ENCODE results near the gene AP4B1.

Gene AP4B1

DNA sequence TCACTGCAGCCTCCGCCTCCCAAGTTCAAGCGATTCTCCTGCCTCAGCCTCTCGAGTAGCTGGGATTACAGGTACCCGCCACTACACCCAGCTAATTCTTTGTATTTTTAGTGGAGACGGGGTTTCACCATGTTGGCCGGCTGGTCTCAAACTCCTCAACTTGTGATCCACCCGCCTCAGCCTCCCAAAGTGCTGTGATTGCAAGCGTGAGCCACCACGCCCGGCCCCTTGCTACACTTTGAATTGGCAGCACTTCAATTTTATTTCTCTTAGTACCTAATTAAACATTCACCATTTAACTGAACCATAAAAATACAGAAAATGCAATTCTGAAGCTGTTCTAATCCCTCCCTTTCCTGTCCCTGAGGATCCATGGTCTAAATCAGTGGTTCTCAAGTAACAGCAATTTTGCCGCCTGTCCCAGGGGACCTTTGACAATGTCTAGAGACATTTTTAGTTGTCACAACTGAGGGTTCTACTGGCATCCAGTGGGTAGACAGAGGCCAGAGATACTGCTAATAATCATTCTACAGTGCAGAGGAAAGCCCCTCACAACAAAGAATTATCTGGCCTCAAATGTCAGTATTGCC is 12.9 kb downstream of the AP4B1 start:
- DNase-seq = no peak

DNA sequence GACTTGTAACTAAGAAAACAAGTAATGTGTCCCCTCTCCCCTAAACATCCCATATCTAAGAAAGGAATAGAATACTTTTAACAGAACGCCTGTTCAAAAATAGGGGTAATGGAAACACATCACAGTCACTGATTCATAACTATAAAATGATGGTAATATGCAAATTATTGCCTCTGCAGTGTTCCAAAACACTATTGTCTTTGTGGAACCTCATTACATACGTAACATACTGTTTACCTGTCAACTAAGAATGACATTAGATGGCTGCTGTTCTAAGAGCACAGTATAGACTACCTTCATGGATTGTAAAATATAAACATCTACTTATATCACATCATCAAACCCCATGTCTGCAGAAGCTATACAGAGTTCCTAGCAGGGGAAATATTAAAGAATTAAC is 13.8 kb downstream of the AP4B1 start:
- DNase-seq = no peak

DNA sequence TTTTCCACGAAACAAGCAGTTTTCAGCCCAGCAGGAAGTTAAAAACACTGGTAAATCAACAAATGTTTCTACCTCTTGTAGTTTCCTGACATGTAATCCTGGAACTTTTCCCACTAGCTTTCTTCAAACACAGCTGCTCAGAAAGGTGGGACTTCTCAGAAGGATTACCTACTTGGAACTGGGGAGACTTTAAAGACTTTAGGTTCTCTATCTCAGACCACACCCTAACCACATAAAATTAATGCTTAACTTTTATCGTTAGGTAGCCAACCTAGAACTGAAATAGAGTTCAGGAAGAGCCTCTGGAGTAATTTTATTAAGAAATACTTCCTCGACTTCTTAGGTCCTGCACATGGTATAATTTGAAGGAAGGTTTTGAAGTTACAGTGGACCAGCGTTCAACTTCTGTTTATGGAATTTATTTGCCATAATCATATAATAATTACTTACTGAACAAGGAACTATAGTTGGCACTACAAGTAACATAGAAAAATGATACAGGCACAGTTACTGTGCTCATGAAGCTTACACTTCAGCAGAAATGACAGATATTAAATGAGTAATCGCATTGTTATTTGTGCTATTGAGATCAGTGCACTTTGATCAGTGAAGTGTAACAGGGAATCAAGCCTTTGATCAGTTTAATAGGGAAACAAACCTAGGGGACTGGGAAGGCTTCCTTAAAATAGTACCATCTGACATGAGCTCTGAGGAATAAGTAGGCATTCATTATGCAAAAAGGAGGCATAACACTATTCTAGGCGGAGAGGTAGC is 17.0 kb downstream of the AP4B1 start, which contains the start of gene BCL2L15:
Gene BCL2L15, minus strand, starts transcription at position 180 of the 774 bp plus-strand sequence. CDS start 206 bp downstream, outside the sequence.
- DNase-seq = no peak

DNA sequence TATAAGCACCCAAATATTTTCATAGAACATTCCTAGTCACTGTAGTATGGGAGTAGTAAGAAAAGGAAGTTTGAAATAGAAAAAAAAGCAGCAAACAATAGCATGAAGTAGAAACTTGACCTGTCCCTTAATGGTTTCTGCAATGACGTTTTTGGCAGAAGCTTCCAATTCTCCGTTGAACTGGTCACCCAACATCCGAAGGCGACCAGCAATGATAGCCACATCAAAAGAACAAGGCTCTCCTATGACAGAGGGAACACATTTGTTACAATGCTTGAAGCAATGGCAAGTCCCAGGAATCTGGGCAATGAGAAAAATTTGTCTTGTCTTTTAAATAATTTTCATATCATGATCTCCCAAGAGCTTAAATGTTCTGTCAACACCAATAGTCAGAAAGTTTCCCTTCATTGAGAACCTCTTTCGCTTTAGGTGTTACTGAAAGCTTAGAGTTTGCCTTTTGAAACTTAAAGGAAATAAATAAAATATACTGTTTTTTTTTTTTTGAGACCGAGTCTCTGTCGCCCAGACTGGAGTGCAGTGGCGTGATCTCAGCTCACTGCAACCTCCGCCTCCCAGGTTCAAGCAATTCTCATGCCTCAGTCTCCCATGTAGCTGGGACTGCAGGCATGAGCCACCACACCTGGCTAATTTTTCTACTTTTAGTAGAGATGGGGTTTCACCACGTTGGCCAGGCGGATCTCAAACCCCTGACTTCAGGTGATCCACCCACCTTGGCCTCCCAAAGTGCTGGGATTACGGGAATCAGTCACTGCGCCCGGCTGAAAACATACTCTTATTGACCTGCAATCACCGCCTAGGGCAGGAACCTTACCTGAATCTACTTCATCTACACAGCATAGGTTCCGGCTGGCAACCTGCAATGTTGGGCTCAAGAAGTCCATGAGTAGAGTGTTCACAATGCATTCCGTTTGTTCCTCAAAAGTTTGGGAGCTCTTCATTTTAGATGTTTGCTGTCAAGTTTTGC is 17.9 kb downstream of the AP4B1 start:
- DNase-seq = no peak

DNA sequence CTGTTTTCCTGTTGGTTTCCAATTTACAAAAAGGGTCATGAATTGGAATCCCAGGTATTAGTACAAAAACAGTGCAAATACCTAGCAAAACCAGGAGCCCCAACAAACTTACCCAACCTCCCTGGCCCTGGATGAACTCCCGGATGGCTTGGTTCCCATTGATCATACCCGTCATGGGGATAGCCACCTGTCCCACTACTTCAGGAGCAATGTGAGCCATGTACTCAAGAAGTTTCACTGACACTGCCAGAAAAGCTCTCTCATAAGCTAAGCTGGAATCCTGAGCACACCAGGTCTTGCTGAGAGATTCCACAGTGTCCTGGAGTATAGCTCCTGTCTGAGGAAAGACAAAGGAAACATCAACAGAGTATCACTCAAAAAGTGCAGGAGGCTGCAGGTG is 22.9 kb downstream of the AP4B1 start:
- no peak for DNase-seq

DNA sequence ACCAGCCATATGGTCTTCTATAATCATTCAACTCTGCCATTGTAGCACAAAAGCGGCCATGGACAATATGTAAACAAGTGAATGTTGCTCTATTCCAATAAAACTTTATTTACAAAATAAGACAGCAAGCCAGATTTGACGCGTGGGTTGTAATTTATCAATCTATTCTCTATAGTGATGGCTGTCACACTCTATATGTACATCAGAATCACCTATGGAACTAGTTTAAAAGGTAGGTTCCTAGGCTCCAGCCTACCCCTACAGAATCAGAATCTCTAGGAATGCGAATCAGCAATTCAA is 24.9 kb downstream of the AP4B1 start:
- no peak for DNase-seq

DNA sequence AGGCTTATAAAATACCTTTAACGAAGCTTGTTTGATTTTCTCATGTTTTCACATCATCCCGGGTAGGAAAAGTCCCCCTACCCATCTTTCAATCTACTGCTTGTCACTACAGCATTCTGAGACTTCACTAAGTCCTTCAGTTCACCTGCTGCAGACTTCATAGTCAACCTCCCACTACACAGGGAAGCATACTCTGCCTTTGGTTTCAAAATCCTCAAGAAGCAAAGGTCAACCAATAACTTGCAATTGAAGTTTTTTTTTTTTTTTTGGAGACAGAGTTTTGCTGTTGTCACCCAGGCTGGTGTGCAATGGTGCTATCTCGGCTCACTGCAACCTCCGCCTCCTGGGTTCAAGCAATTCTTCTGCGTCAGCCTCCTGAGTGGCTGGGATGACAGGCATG is 28.4 kb downstream of the AP4B1 start:
- DNase-seq = no peak

DNA sequence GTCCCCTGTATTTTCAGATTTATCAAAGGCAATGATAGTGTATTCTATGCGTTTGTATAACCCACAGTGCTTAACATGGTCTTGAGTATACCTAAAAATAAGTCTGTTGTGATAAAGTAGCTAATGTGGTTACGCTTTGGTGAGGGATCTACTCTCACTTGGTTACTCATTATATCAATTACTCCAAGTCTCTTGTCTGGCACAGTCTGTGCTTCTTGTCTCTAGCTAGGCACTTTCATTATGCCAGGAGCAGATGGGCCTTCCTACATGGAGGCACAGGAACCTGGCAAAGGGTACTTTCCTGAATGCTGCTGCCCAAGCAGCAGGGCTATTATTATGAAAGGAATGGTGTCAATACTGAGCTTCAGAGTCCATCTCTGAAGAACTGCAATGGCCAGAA is 28.9 kb downstream of the AP4B1 start:
- DNase-seq = no peak

DNA sequence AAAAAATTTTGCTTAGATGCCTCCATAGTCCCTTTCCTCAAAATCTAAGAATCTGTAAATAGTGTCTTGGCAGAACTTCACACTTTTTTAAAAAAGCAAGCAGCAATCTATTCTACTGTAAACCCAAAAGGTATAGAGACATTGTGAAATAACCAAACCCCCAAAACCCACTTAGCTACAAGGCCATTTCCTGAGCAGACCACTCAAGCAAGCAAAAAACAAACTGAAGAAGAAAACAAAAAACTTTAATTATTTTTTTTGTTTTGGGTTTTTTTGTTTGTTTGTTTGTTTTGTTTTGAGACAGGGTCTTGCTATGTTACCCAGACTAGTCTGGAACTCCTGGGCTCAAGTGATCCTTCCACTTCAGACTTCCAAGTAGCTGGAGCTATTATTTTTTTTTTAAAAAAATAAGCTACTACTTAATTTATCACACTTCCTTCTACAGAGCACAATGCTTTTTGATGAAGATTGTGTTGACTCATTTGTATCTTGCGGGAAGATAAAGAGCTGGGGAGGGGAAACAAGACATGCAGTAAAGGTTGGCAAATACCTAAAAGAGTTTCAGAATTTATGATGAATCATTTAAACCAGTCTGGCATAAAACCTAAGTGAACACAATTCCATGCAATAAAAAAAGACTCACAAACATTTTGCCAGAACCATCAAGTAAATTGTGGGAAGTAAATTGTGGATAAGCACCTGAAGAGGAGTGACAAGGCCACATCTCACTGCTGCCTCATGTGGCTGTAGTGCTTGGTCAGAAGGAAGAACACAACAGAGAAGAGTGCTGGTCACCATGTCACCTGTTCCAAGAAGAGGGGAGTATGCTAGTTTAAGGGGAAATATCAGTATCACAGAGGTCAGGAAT is 30.4 kb downstream of the AP4B1 start:
- DNase-seq = no peak

DNA sequence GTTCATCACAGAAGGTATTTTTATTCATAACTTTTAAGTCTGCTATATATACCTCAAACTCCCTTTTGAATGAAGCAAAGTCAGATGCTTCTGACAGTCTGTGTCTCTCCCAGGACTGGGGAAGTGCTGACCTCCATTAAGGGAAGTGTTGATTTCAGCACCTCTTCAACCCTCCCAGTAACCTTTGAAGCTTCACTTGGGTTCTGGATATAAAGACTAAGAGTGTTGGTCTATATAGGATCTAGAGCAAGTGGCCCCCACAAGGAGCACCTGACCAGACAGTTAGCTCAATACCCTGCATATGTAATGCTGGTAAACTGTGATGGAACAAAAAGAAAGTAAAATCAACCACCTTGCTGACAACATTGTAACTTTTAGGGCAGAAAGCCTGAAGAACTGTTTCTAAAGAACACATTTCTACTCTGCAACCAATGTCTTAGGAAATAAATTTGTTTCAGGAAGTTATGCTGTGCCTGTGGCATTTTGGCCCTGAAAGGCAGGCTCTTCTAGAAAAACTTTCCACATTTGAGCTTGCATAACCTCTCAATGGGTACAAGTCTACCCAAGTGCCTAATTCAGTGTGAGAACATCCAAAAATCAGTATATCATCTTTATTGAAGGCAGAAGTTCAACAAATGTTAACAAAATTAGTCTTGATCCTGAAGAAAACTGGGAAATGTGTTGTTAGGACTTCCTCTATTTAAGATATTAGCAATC is 32.2 kb downstream of the AP4B1 start:
- no peak for DNase-seq

DNA sequence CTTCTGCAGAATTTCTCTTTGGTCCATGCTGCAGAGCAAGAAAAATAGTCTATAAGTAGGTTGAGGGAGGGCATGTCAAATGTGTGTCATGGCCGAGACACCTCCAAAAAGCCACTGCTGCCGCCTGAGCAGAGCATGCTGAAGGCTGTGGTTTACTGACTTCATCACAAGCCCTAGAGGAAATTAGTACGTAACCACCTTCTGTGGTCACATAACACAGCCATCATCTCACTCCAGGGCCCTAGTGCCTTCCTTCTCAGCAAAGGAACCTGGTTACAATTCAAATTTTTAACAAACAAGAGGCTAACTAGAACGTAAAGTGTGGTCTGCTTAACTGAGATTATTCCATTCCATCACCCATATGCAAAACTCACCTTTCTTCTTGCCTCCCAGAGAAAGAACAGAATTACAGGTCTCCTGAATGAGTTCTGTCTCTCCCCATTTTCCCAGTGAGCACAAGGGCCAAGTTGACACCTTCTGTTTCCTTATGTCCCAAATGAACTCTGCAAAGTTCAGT is 32.9 kb downstream of the AP4B1 start, which contains the start of gene PTPN22:
Gene PTPN22, minus strand, starts transcription at position 116 of the 517 bp plus-strand sequence.
- peak; percentile 67 for DNase-seq

DNA sequence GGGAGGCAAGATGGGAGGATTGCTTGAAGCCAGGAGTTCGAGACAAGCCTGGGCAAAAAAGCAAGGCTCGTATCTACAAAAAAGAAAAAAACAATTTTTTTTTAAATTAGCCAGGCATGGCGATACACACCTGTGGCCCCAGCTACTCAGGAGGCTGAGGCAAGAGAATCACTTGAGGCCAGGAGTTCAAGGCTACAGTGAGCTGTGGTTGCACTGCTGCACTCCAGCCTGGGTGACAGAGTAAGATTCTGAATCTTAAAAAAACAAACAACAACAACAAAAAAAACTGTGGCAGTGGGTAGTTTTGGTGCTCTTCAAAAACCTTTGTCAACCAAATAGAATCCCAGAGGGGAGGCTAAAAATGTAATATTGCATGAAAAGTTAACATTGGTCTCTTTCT is 33.8 kb downstream of the AP4B1 start:
- no peak for DNase-seq

DNA sequence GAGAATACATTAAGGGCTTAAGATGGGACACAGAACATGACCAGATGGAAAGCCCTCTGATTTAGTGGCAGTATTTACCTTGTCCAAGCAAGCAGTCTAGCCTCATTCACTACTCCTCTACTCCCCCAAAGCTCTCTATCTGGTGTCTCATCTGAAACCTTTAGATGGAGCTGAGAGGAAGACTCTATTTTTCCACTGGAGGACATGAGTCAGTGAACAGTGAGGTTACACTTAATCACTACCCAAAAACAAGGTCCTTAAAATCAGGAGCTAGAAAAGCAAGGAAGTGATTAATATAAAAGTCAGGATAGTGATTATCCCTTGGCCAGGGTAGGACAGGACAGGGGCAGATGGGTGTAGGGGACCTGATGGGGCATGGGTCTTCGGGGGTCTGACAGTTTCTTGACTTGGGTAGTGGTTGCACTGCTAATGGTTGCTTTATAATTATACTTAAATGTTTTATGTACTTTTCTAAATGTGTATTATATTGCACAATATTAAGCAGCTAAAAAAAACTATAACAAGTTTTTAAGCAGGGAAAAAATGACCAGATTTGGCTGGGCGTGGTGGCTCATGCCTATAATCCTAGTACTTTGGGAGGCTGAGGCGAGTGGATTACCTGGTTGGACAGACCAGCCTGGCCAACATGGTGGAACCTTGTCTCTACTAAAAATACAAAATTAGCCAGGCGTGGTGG is 36.1 kb downstream of the AP4B1 start:
- no peak for DNase-seq

DNA sequence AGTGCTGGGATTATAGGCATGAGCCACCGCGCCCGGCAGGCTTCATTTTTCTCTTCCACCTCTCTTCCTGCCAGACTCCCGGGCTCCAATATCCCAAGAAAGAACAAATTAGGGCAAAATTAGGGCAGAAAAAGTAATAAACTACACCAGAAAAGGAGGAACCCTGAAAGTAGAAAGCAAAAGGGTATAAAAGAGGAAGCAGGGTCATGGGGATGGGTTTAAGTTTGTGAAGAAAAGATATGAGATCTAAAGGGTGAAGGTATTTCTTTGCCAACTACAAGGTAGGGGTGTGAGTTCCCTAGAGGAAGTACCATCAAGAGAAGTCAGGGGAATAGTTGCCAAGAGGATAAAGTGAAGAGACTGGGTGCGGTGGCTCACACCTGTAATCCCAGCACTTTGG is 43.0 kb downstream of the AP4B1 start:
- DNase-seq = no peak

DNA sequence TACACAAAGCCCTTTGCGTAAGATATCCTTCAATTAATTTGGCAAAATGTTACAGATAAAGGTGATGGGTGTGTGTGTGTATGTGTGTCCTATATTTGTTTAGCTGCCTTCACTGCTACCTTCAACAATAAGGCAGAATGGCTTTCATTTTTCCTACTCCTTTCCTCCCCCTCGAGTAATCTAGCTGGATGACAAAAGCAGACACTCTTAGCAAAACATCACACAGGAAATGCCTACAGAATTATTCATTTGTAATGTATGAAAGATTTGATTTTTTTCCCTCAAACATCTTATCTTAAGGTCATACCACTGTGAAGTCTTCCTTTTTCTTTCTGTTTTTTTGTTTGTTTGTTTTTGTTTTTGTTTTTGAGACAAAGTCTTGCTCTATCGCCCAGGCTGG is 43.7 kb downstream of the AP4B1 start:
- no peak for DNase-seq

DNA sequence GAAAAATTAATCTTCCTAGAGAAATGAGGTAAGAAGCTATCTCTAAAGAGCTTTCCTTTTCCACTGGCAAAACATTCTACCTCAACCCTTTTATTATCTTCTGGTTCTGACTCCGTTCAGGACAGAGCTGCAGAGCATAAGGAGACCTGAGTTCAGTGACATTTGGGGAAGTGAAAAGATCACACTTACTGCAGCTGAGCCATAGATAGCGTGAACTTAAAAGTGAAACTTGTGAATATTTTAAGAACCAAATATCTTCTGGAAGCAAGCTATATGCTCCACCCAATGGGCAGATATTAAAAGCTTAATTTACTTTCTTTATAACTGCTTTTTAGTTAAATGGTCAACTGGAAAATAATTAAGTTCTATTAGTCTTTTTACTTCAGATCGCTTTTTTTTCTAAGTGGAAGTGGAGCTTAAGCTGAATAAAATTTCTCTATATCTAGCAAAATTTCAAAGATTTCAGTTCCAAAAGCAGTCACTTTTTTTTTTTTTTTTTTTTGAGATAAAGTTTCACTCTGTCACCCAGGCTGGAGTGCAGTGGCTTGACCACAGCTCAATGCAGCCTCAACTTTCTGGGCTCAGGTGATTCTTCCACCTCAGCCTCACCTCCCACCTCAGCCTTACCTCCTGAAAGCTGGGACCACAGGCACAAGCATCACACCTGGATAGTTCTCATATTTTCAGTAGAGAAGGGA is 45.0 kb downstream of the AP4B1 start:
- DNase-seq = no peak

DNA sequence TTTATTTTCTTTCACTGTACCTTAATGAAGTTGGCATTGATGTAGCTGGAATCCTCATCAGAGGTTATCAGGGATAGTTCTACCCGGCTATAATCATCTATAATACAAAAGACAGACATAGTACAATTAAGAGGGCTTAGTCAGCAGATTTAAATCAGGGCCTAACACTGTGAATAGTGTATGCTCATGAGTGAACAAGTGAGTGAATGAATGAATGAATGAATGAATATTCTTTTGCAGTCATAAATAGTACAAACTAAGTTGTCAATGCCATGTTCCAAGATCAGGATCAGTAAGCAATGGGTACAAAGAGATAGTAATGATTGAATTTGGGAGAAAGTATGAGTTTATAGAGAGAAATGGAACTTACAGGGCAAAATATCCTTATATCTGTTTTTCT is 45.6 kb downstream of the AP4B1 start:
- no peak for DNase-seq

DNA sequence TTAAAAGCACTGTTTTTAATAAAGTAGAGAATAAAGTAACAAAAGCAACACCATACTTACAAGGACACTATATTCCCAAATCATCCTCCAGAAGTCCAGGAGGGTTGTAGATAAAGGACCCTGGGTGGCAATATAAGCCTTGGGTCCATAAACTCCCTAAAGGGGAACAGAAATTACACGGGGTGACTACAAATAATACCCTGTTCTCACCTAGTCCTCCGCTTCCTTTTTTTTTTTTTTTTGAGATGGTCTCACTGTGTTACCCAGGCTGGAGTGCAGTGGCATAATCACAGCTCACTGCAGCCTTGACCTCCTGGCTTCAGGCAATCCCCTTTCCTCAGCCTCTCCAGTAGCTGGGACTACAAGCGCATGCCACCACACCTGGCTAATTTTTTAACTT is 46.2 kb downstream of the AP4B1 start:
- no peak for DNase-seq

DNA sequence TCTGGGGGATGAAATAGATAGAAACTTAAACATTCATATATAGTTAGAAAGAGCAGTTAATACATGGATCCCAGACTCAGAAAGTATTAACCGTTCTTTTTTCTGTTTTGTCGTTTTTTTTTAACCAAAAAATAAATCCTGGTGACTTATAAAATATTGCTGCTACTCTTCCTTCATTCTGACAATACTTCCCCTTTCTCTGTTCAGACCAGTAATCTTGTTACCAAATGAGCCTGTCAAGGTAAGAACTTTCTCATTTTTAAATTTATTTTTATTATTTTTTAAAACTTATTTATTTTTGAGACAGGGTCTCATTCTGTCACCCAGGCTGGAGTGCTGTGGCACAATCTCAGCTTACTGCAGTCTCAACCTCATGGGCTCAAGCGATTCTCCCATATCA is 46.8 kb downstream of the AP4B1 start:
- DNase-seq = no peak

DNA sequence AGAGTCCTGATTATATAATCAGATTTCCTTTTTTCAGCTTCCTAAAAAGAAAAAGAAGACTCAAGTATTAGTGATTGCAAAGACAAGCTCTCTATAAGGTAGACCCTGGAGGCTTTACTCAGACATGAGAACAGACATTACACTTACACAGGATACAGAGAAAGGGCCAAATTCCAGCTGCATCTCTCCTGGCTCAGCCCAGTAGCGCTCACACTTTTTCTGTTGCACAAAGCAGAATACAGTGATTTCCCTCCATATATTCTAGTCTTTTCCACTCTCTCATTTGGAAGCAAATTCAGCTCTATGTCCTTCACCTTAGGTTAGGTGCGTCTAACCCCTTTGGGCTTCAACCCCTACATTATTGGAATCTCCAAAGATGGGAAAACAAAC is 48.2 kb downstream of the AP4B1 start:
- no peak for DNase-seq

Data from femur (tissue), 1 donor.